Measurements from ENCODE around the gene TEKT4.
"Not testable (repeated sequence)": the region's sequence is repeated elsewhere in the genome, so short reads cannot be mapped to it uniquely, and the experiment has no call there.

The TEKT4 gene

DNA sequence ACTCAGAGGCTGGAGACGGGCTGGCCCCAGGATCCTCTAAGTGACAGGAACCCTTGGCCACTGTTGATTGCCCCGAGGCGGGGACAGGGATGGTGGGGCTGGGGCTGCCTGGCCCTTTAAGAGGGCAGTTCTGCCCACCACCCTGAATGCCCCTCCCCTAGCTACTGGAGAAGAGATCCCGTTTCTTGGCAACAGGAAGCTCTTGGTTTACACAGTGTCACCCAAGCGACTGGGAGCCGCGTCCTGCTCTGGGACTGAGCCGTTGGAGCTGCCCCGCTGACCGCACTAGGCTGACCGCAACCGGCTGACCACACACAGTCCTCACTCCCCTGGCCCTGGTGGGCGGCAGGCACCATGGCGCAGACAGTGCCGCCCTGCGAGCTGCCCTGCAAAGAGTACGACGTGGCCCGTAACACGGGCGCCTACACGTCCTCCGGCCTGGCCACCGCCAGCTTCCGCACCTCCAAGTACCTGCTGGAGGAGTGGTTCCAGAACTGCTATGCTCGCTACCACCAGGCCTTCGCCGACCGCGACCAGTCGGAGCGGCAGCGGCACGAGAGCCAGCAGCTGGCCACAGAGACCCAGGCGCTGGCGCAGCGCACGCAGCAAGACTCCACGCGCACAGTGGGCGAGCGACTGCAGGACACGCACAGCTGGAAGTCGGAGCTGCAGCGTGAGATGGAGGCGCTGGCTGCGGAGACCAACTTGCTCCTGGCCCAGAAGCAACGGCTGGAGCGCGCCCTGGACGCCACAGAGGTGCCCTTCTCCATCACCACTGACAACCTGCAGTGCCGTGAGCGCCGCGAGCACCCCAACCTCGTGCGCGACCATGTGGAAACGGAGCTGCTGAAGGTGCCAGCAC is at the start of gene TEKT4:
Gene TEKT4, plus strand, starts transcription at position 205 of the 862 bp plus-strand sequence. Its CDS starts 150 bp downstream, at position 355.
- no peak within 1 kb of the TSS for H3K27ac ChIP-seq (ENCODE audit: low read depth, low read length)
- H3K9me3 ChIP-seq (ENCODE audit: control insufficient read depth in 1 of 2, low read length in 2 of 2): no peaks in the 10 kb centered on the region
- H3K9ac ChIP-seq (ENCODE audit: low read depth in 1 of 2, low read length in 2 of 2): no peak within 1 kb of the TSS
- no peaks in the 10 kb centered on the region for H3K4me1 ChIP-seq (ENCODE audit: control insufficient read depth in 1 of 2, insufficient read depth in 2 of 2, low read length in 2 of 2)
- peaks cover 0 to 4% of the 10 kb centered on the region in 2 donors for H3K27me3 ChIP-seq (ENCODE audit: control insufficient read depth in 1 of 2, insufficient read depth in 2 of 2, low read length in 2 of 2)
- no peaks in the 10 kb centered on the region for H3K36me3 ChIP-seq (ENCODE audit: control insufficient read depth in 1 of 2, insufficient read depth in 2 of 2, low read length in 2 of 2)
- H3K4me3 ChIP-seq (ENCODE audit: low read depth in 1 of 2, low read length in 2 of 2): no peak within 1 kb of the TSS

DNA sequence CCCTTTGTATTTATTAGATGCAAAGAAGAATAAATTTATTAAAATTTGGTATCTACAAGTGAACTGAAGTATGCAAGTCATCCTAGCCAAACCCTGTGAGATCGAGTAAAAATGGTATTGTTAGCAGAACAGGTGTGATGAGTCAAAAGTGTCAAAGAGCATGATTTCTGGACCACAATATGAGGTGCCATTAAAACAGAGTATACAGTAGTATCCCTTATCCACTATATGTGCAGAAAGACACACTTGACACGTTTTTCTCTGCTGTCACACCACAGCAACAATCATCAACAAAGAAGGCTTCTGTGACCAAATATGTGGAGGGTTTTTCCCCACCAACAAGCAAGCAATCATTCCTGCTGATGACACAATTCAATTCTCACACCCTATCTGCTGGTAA is 32.0 kb upstream of the TEKT4 start:
- H3K27ac ChIP-seq (ENCODE audit: low read depth, low read length); H3K27me3 ChIP-seq (ENCODE audit: control insufficient read depth in 1 of 2, insufficient read depth in 2 of 2, low read length in 2 of 2); H3K4me1 ChIP-seq (ENCODE audit: control insufficient read depth in 1 of 2, insufficient read depth in 2 of 2, low read length in 2 of 2); H3K9ac ChIP-seq (ENCODE audit: low read depth in 1 of 2, low read length in 2 of 2); H3K36me3 ChIP-seq (ENCODE audit: control insufficient read depth in 1 of 2, insufficient read depth in 2 of 2, low read length in 2 of 2); H3K4me3 ChIP-seq (ENCODE audit: low read depth in 1 of 2, low read length in 2 of 2); H3K9me3 ChIP-seq (ENCODE audit: control insufficient read depth in 1 of 2, low read length in 2 of 2): not testable (repeated sequence)

GRCh38 chr2:94856856-94857255 is 14.4 kb upstream of the TEKT4 start:
- H3K4me3 ChIP-seq (ENCODE audit: low read depth in 1 of 2, low read length in 2 of 2); H3K36me3 ChIP-seq (ENCODE audit: control insufficient read depth in 1 of 2, insufficient read depth in 2 of 2, low read length in 2 of 2); H3K27me3 ChIP-seq (ENCODE audit: control insufficient read depth in 1 of 2, insufficient read depth in 2 of 2, low read length in 2 of 2); H3K27ac ChIP-seq (ENCODE audit: low read depth, low read length); H3K9me3 ChIP-seq (ENCODE audit: control insufficient read depth in 1 of 2, low read length in 2 of 2); H3K4me1 ChIP-seq (ENCODE audit: control insufficient read depth in 1 of 2, insufficient read depth in 2 of 2, low read length in 2 of 2); H3K9ac ChIP-seq (ENCODE audit: low read depth in 1 of 2, low read length in 2 of 2): not testable (repeated sequence)

GRCh38 chr2:94857367-94858162 is 13.7 kb upstream of the TEKT4 start:
- H3K9me3 ChIP-seq (ENCODE audit: control insufficient read depth in 1 of 2, low read length in 2 of 2); H3K4me1 ChIP-seq (ENCODE audit: control insufficient read depth in 1 of 2, insufficient read depth in 2 of 2, low read length in 2 of 2); H3K36me3 ChIP-seq (ENCODE audit: control insufficient read depth in 1 of 2, insufficient read depth in 2 of 2, low read length in 2 of 2); H3K9ac ChIP-seq (ENCODE audit: low read depth in 1 of 2, low read length in 2 of 2); H3K27me3 ChIP-seq (ENCODE audit: control insufficient read depth in 1 of 2, insufficient read depth in 2 of 2, low read length in 2 of 2); H3K4me3 ChIP-seq (ENCODE audit: low read depth in 1 of 2, low read length in 2 of 2); H3K27ac ChIP-seq (ENCODE audit: low read depth, low read length): not testable (repeated sequence)

DNA sequence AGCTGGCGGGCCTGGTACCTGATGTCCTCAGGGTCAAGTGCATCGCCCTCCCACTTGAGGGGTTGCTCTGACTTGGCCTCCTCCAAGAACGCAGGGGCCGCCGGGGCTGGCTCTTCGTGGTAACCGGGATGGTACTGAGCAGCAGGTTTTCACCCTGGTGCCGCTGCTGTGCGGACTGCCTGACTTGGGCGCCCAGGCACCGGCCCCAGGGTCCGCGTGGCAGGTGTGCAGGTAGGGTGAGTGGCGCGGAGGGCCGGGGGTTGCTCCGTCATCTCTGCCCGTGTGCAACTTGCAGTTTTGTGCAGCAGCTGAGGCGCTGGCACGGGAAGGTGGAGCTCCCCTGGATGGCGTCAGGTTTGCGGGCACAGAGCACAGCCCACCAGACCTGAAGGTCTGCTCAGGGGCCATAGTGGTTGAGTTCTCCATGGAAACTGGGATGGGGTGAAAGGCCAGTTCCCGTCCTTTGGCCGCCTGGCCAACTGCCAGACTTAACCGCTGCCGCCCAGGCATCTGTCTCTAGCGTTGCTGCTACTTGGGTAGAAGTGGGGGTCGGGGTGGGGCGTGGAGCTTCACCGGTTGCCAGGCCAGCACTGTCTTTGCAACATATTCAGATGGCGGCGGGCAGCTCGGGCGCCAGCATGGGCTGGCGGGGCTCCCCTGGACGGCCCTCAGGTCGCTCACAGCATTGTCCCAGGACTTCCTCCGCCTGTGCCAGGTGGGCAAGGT is 12.9 kb upstream of the TEKT4 start:
- H3K27me3 ChIP-seq (ENCODE audit: control insufficient read depth in 1 of 2, insufficient read depth in 2 of 2, low read length in 2 of 2); H3K9me3 ChIP-seq (ENCODE audit: control insufficient read depth in 1 of 2, low read length in 2 of 2); H3K36me3 ChIP-seq (ENCODE audit: control insufficient read depth in 1 of 2, insufficient read depth in 2 of 2, low read length in 2 of 2); H3K4me1 ChIP-seq (ENCODE audit: control insufficient read depth in 1 of 2, insufficient read depth in 2 of 2, low read length in 2 of 2); H3K9ac ChIP-seq (ENCODE audit: low read depth in 1 of 2, low read length in 2 of 2); H3K4me3 ChIP-seq (ENCODE audit: low read depth in 1 of 2, low read length in 2 of 2); H3K27ac ChIP-seq (ENCODE audit: low read depth, low read length): not testable (repeated sequence)

GRCh38 chr2:94861308-94862152 is 9.7 kb upstream of the TEKT4 start:
- no peaks in the 10 kb centered on the region for H3K36me3 ChIP-seq (ENCODE audit: control insufficient read depth in 1 of 2, insufficient read depth in 2 of 2, low read length in 2 of 2)
- no peaks in the 10 kb centered on the region for H3K9me3 ChIP-seq (ENCODE audit: control insufficient read depth in 1 of 2, low read length in 2 of 2)
- no peak overlapping the region for H3K4me3 ChIP-seq (ENCODE audit: low read depth in 1 of 2, low read length in 2 of 2)
- no peak overlapping the region for H3K9ac ChIP-seq (ENCODE audit: low read depth in 1 of 2, low read length in 2 of 2)
- H3K4me1 ChIP-seq (ENCODE audit: control insufficient read depth in 1 of 2, insufficient read depth in 2 of 2, low read length in 2 of 2): no peaks in the 10 kb centered on the region
- H3K27ac ChIP-seq (ENCODE audit: low read depth, low read length): no peak overlapping the region
- H3K27me3 ChIP-seq (ENCODE audit: control insufficient read depth in 1 of 2, insufficient read depth in 2 of 2, low read length in 2 of 2): peaks cover 0 to 7% of the 10 kb centered on the region in 2 donors

DNA sequence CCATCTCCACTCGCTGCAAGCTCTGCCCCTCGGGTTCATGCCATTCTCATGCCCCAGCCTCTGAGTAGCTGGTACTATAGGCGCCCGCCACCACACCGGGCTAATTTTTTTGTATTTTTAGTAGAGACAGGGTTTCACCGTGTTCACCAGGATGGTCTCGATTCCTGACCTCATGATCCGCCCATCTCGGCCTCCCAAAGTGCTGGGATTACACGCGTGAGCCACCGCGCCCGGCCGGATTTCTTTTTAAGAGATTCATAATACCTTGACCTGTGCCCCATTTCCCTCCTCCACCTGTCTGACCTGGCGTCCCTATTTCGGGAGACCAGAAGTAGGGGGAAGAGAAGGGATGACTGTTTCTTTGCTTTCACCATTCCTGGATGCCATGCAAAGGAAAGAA is 8.3 kb upstream of the TEKT4 start:
- not testable (repeated sequence) for H3K9me3 ChIP-seq (ENCODE audit: control insufficient read depth in 1 of 2, low read length in 2 of 2); H3K36me3 ChIP-seq (ENCODE audit: control insufficient read depth in 1 of 2, insufficient read depth in 2 of 2, low read length in 2 of 2); H3K27ac ChIP-seq (ENCODE audit: low read depth, low read length); H3K4me1 ChIP-seq (ENCODE audit: control insufficient read depth in 1 of 2, insufficient read depth in 2 of 2, low read length in 2 of 2); H3K4me3 ChIP-seq (ENCODE audit: low read depth in 1 of 2, low read length in 2 of 2); H3K27me3 ChIP-seq (ENCODE audit: control insufficient read depth in 1 of 2, insufficient read depth in 2 of 2, low read length in 2 of 2); H3K9ac ChIP-seq (ENCODE audit: low read depth in 1 of 2, low read length in 2 of 2)

- Histone ChIP-seq H3K4me1 (ENCODE audit: control insufficient read depth in 1 of 2, insufficient read depth in 2 of 2, low read length in 2 of 2) (no peaks in the 10 kb centered on the region), H3K4me3 (ENCODE audit: low read depth in 1 of 2, low read length in 2 of 2) (no peak overlapping the region), H3K9ac (ENCODE audit: low read depth in 1 of 2, low read length in 2 of 2) (no peak overlapping the region), H3K27me3 (ENCODE audit: control insufficient read depth in 1 of 2, insufficient read depth in 2 of 2, low read length in 2 of 2) (peaks cover 0 to 4% of the 10 kb centered on the region in 2 donors), H3K27ac (ENCODE audit: low read depth, low read length) (no peak overlapping the region), H3K9me3 (ENCODE audit: control insufficient read depth in 1 of 2, low read length in 2 of 2) (no peaks in the 10 kb centered on the region), H3K36me3 (ENCODE audit: control insufficient read depth in 1 of 2, insufficient read depth in 2 of 2, low read length in 2 of 2) (no peaks in the 10 kb centered on the region)
Observed at GRCh38 chr2:94869131-94869530, 2.1 kb upstream of the TEKT4 start.

DNA sequence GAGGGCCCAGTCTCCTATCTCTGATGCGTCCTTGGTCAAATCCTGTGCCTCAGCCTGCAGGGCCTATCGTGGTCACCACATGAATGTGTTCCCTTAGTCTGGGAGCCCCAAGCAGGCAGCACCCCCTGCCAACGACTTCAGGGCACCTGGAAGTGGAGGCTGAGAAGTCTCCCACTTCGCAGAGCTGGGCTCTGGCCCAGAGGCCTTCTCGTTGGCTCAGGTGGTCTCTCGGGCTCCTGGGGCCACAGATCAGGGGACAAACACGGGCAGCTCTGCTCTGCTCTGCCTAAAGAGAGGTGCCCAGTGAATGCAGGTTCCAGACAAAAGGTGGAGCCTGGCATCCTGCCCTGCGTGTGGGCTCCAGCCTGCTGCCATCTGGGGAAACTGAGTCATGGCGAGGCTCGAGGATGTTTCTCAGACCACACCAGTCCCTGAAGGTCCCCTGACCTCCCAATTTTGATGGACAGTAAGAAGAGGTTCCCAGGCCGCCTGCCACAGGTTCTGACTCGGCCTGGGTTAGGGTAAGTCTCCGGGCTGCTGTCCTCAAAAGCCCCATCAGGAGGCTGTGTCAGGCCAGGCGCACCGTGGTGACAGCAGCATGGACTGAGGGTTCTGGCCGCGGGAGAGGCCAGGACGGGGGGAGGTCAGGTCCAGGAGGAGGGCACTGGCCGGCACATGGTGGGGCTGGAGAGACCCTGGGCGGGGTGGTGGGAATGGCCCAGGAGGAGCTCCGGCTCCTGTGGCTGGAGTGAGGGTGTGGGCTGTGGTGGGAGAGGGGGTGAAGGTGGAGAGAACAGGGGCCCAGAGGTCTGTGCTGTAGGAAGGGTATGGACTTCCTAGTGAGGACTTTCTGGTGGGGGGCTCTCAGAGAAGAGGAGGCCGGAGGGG is 1.4 kb upstream of the TEKT4 start:
- no peaks in the 10 kb centered on the region for H3K4me1 ChIP-seq (ENCODE audit: control insufficient read depth in 1 of 2, insufficient read depth in 2 of 2, low read length in 2 of 2)
- H3K9me3 ChIP-seq (ENCODE audit: control insufficient read depth in 1 of 2, low read length in 2 of 2): no peaks in the 10 kb centered on the region
- no peak overlapping the region for H3K9ac ChIP-seq (ENCODE audit: low read depth in 1 of 2, low read length in 2 of 2)
- no peaks in the 10 kb centered on the region for H3K36me3 ChIP-seq (ENCODE audit: control insufficient read depth in 1 of 2, insufficient read depth in 2 of 2, low read length in 2 of 2)
- H3K4me3 ChIP-seq (ENCODE audit: low read depth in 1 of 2, low read length in 2 of 2): no peak overlapping the region
- peaks cover 0 to 4% of the 10 kb centered on the region in 2 donors for H3K27me3 ChIP-seq (ENCODE audit: control insufficient read depth in 1 of 2, insufficient read depth in 2 of 2, low read length in 2 of 2)
- no peak overlapping the region for H3K27ac ChIP-seq (ENCODE audit: low read depth, low read length)
